Measurements from ENCODE around the gene IQSEC1. TPM values are rescaled to one million over a fixed set of nuclear protein-coding genes. Genes with fewer than 3 reads are reported as not detected.
A peak's percentile ranks its signal among the peaks of the same experiment; 100 is the strongest.

Gene IQSEC1
- total RNA-seq, 4 donors from 2014 or later = 56.1 to 99.5 (median 78.2) TPM

- intact Hi-C loops (cut with DNase I) = loop anchor here (5.0 kb wide), 1 partner anchor 35 kb away; no protein-coding TSS in a partner anchor
- Histone ChIP-seq H3K27ac (replicated peaks in 1 of 4) (peak overlapping the region; percentile 73 to 81 (median 79)), H3K27me3 (no peaks in the 10 kb centered on the region), H3K36me3 (peaks cover 0 to 5% (median 0%) of the 10 kb centered on the region in 4 donors), H3K4me3 (no peak overlapping the region), H3K4me1 (peaks cover 100% of the 10 kb centered on the region in 4 donors), H3K9me3 (no peaks in the 10 kb centered on the region)
- TF ChIP-seq EP300 (IDR thresholded peaks at IDR 0.05) (no peak), POLR2A (IDR thresholded peaks at IDR 0.05; ENCODE audit: low read depth) (no peak), POLR2AphosphoS5 (IDR thresholded peaks at IDR 0.05) (no peak), CTCF (IDR thresholded peaks at IDR 0.05) (no peak)
- no peak for DNase-seq (ENCODE audit: extremely low spot score)
- WGBS = 46% methylated on average over 4 of the region's 8 CpGs
These were observed 115.9 kb downstream of the IQSEC1 start for GRCh38 chr3:12957339-12957738.

- Histone ChIP-seq H3K4me3 (no peak overlapping the region), H3K9me3 (no peaks in the 10 kb centered on the region), H3K27me3 (no peaks in the 10 kb centered on the region), H3K36me3 (peaks cover 0 to 5% (median 0%) of the 10 kb centered on the region in 4 donors), H3K4me1 (peaks cover 91 to 100% (median 97%) of the 10 kb centered on the region in 4 donors), H3K27ac (replicated peaks in 1 of 4) (peak overlapping the region; percentile 76 to 81 (median 79))
- no peak for DNase-seq (ENCODE audit: extremely low spot score)
- intact Hi-C loops (cut with DNase I) = loop anchor here (5.0 kb wide), 1 partner anchor 36 kb away; no protein-coding TSS in a partner anchor
- no peak for TF ChIP-seq EP300 (IDR thresholded peaks at IDR 0.05)
- TF ChIP-seq POLR2AphosphoS5 (IDR thresholded peaks at IDR 0.05) = no peak
- TF ChIP-seq POLR2A (IDR thresholded peaks at IDR 0.05; ENCODE audit: low read depth) = no peak
- TF ChIP-seq CTCF (IDR thresholded peaks at IDR 0.05) = no peak
- WGBS = 92% methylated on average over 5 of the region's 5 CpGs
These were observed 116.9 kb downstream of the IQSEC1 start for GRCh38 chr3:12956316-12956660.

- H3K36me3 ChIP-seq = peaks cover 0 to 5% (median 0%) of the 10 kb centered on the region in 4 donors
- H3K27me3 ChIP-seq = no peaks in the 10 kb centered on the region
- no peak overlapping the region for H3K4me3 ChIP-seq
- TF ChIP-seq EP300 (IDR thresholded peaks at IDR 0.05) (no peak), POLR2A (IDR thresholded peaks at IDR 0.05; ENCODE audit: low read depth) (no peak), POLR2AphosphoS5 (IDR thresholded peaks at IDR 0.05) (no peak), CTCF (IDR thresholded peaks at IDR 0.05) (no peak)
- no peaks in the 10 kb centered on the region for H3K9me3 ChIP-seq
- intact Hi-C loops (cut with DNase I) = loop anchor here (1.0 to 5.0 kb wide), 2 partner anchors 21 to 37 kb away; no protein-coding TSS in a partner anchor
- WGBS = 78% methylated on average over 14 of the region's 14 CpGs
- H3K4me1 ChIP-seq = peaks cover 86 to 98% (median 91%) of the 10 kb centered on the region in 4 donors
- no peak for DNase-seq (ENCODE audit: extremely low spot score)
- H3K27ac ChIP-seq (replicated peaks in 1 of 4) = peak overlapping the region; percentile 76 to 81 (median 79)
These were observed 117.4 kb downstream of the IQSEC1 start for GRCh38 chr3:12955651-12956315.

GRCh38 chr3:12954891-12955650 is 118.2 kb downstream of the IQSEC1 start:
- intact Hi-C loops (cut with DNase I) = loop anchor here (1.0 to 5.0 kb wide), 2 partner anchors 21 to 37 kb away; no protein-coding TSS in a partner anchor
- H3K36me3 ChIP-seq = peaks cover 0 to 5% (median 0%) of the 10 kb centered on the region in 4 donors
- no peaks in the 10 kb centered on the region for H3K27me3 ChIP-seq
- H3K4me1 ChIP-seq = peaks cover 80 to 95% (median 86%) of the 10 kb centered on the region in 4 donors
- H3K27ac ChIP-seq (replicated peaks in 1 of 4) = peak overlapping the region; percentile 76 to 81 (median 79)
- peak; percentile 93 for DNase-seq (ENCODE audit: extremely low spot score)
- peak; percentile 46 to 61 for TF ChIP-seq POLR2AphosphoS5 (IDR thresholded peaks at IDR 0.05)
- TF ChIP-seq POLR2A (IDR thresholded peaks at IDR 0.05; ENCODE audit: low read depth) = no peak
- peak; percentile 24 to 41 (median 35) for TF ChIP-seq CTCF (IDR thresholded peaks at IDR 0.05)
- no peaks in the 10 kb centered on the region for H3K9me3 ChIP-seq
- 40% methylated on average over 1 of the region's 14 CpGs for WGBS
- peak overlapping the region in 1 of 4 donors; percentile 10 for H3K4me3 ChIP-seq
